IMR-90 (cell line): ENCODE data around the gene VMO1. TPM values are rescaled to one million over a fixed set of nuclear protein-coding genes. Genes with fewer than 3 reads are reported as not detected.
A peak's percentile ranks its signal among the peaks of the same experiment; 100 is the strongest.

ENCODE experiments used
- ATAC-seq: fragments of 200-7000 bp; cut with Tn5 transposase; 2 replicates; pipeline ENCODE4 v1.9.1; 2020; ENCODE audit warnings: low read depth, mild to moderate bottlenecking, moderate library complexity
- BruUV-seq: library from RNA; stranded (reverse); fragments of 400-500 nt; replicated peaks from 2 replicates; lab custom pipeline; 2021; lab: Mats Ljungman, UMichigan
- CTCF ChIA-PET: fragments of 300-600 bp; formaldehyde crosslinking; extraction: SDS; loops from one replicate; lab custom pipeline; 2021; ENCODE audit warnings: antibody characterized with exemption; lab: Yijun Ruan, JAX
- POLR2A ChIA-PET: fragments of 300-600 bp; sonication (Branson Sonifier 250); formaldehyde crosslinking; loops from one replicate; lab custom pipeline; 2022; ENCODE audit warnings: antibody characterized with exemption; ENCODE audit not compliant: unreplicated experiment; lab: Charles Lee
- DNase-seq: peaks from one replicate; pipeline ENCODE4 v3.0.0; 2013
- H2AFZ ChIP-seq: replicated peaks from 2 replicates; pipeline ENCODE3; 2013; ENCODE audit warnings: low read length, mild to moderate bottlenecking; ENCODE audit not compliant: poor library complexity
- H2AK5ac ChIP-seq: 2 replicates; pipeline ENCODE4 v1.6.1; 2013; ENCODE audit warnings: low read depth, low read length, inconsistent platforms
- H2AK9ac ChIP-seq: replicated peaks from 2 replicates; pipeline ENCODE3; 2013; ENCODE audit warnings: mild to moderate bottlenecking, low read depth, low read length, moderate library complexity; ENCODE audit not compliant: poor library complexity
- H2BK120ac ChIP-seq: 2 replicates; pipeline ENCODE4 v1.6.1; 2013; ENCODE audit warnings: low read depth, low read length, inconsistent platforms
- H2BK15ac ChIP-seq: 3 replicates; pipeline ENCODE4 v1.6.1; 2013; ENCODE audit warnings: low read depth, low read length, inconsistent platforms
- H2BK20ac ChIP-seq: 2 replicates; pipeline ENCODE4 v1.6.1; 2013; ENCODE audit warnings: low read depth, mild to moderate bottlenecking, inconsistent platforms, low read length, moderate library complexity
- H2BK5ac ChIP-seq: 2 replicates; pipeline ENCODE4 v1.6.1; 2013; ENCODE audit warnings: mild to moderate bottlenecking, low read depth, low read length, inconsistent platforms; ENCODE audit not compliant: poor library complexity, severe bottlenecking
- H3K14ac ChIP-seq: replicated peaks from 2 replicates; pipeline ENCODE4 v1.6.1; 2013; ENCODE audit warnings: low read depth, low read length, inconsistent platforms
- H3K18ac ChIP-seq: 2 replicates; pipeline ENCODE4 v1.6.1; 2013; ENCODE audit warnings: low read depth, low read length, control low read depth
- H3K23ac ChIP-seq: 2 replicates; pipeline ENCODE4 v1.6.1; 2013; ENCODE audit warnings: low read depth, low read length, inconsistent platforms
- H3K27ac ChIP-seq: 2 replicates; pipeline ENCODE4 v1.5.1; 2013; ENCODE audit warnings: mild to moderate bottlenecking, control low read depth, low read length; ENCODE audit not compliant: insufficient read depth
- H3K27me3 ChIP-seq: 2 replicates; pipeline ENCODE4 v1.6.1; 2013; ENCODE audit warnings: low read length; ENCODE audit not compliant: control insufficient read depth, insufficient read depth
- H3K36me3 ChIP-seq: 2 replicates; pipeline ENCODE4 v1.6.1; 2013; ENCODE audit warnings: low read length, mixed read lengths; ENCODE audit not compliant: control insufficient read depth, insufficient read depth
- H3K4ac ChIP-seq: 2 replicates; pipeline ENCODE4 v1.6.1; 2013; ENCODE audit warnings: low read depth, low read length, inconsistent platforms
- H3K4me1 ChIP-seq: 2 replicates; pipeline ENCODE4 v1.6.1; 2013; ENCODE audit warnings: low read length, mixed read lengths; ENCODE audit not compliant: control insufficient read depth, insufficient read depth
- H3K4me2 ChIP-seq: 2 replicates; pipeline ENCODE4 v1.6.1; 2013; ENCODE audit warnings: low read depth, mild to moderate bottlenecking, control low read depth, low read length, moderate library complexity
- H3K4me3 ChIP-seq: 2 replicates; pipeline ENCODE4 v1.5.1; 2013; ENCODE audit warnings: low read depth, mild to moderate bottlenecking, control low read depth, low read length, moderate library complexity; ENCODE audit not compliant: insufficient read depth
- H3K56ac ChIP-seq: 2 replicates; pipeline ENCODE4 v1.6.1; 2013; ENCODE audit warnings: low read length, inconsistent platforms; ENCODE audit not compliant: insufficient read depth; ENCODE audit errors: extremely low read depth
- H3K79me1 ChIP-seq, 2 experiments: 2 replicates each; pipeline ENCODE4 v1.6.1; 2013; ENCODE audit warnings: low read length in 2 of 2, inconsistent platforms in 1 of 2, low read depth in 1 of 2
- H3K9ac ChIP-seq: 2 replicates; pipeline ENCODE4 v1.6.1; 2013; ENCODE audit warnings: low read depth, low read length, control low read depth
- H3K9me1 ChIP-seq: 2 replicates; pipeline ENCODE4 v1.6.1; 2013; ENCODE audit warnings: low read length, inconsistent platforms; ENCODE audit not compliant: insufficient read depth
- H3K9me3 ChIP-seq: 2 replicates; pipeline ENCODE4 v1.6.1; 2013; ENCODE audit warnings: low read length; ENCODE audit not compliant: control insufficient read depth, insufficient read depth
- H4K20me1 ChIP-seq: 2 replicates; pipeline ENCODE4 v1.6.1; 2013; ENCODE audit warnings: low read length, inconsistent platforms; ENCODE audit not compliant: insufficient read depth
- H4K5ac ChIP-seq: 2 replicates; pipeline ENCODE4 v1.6.1; 2013; ENCODE audit warnings: mild to moderate bottlenecking, low read depth, low read length, control low read depth
- H4K8ac ChIP-seq, 2 experiments: 2 replicates each; pipeline ENCODE4 v1.6.1; 2013; ENCODE audit warnings: low read depth in 2 of 2, low read length in 2 of 2, control low read depth in 1 of 2, inconsistent platforms in 1 of 2
- H4K91ac ChIP-seq: 2 replicates; pipeline ENCODE4 v1.6.1; 2013; ENCODE audit warnings: low read depth, low read length, inconsistent platforms; ENCODE audit not compliant: insufficient read depth
- BHLHE40 ChIP-seq: fragments of 150-350 bp; IDR thresholded peaks from 2 replicates; pipeline ENCODE4 v1.6.1; 2016; ENCODE audit warnings: mild to moderate bottlenecking, low read depth, low read length
- CHD1 ChIP-seq: IDR thresholded peaks from 2 replicates; pipeline ENCODE4 v1.6.1; 2012; ENCODE audit warnings: low read depth, low read length, improper control_type of control experiment
- CTCF ChIP-seq: conservative IDR thresholded peaks from 2 replicates; pipeline ENCODE4 v1.5.1; 2012; ENCODE audit warnings: mild to moderate bottlenecking, low read depth, low read length, improper control_type of control experiment
- ELK1 ChIP-seq: fragments of 150-350 bp; IDR thresholded peaks from 2 replicates; pipeline ENCODE4 v1.6.1; 2016; ENCODE audit warnings: low read depth, mild to moderate bottlenecking, low read length, moderate library complexity, borderline replicate concordance
- FOS ChIP-seq: fragments of 150-350 bp; IDR thresholded peaks from 2 replicates; pipeline ENCODE4 v1.6.1; 2016; ENCODE audit warnings: low read depth, low read length
- MAFK ChIP-seq: IDR thresholded peaks from 2 replicates; pipeline ENCODE4 v1.6.1; 2012; ENCODE audit warnings: low read depth, low read length, improper control_type of control experiment
- MAZ ChIP-seq: IDR thresholded peaks from 2 replicates; pipeline ENCODE4 v1.6.1; 2012; ENCODE audit warnings: low read depth, mild to moderate bottlenecking, low read length, improper control_type of control experiment, moderate library complexity, borderline replicate concordance
- NFE2L2 ChIP-seq: fragments of 150-350 bp; IDR thresholded peaks from 2 replicates; pipeline ENCODE4 v1.6.1; 2016; ENCODE audit warnings: low read depth, mild to moderate bottlenecking, low read length
- POLR2A ChIP-seq: IDR thresholded peaks from 2 replicates; pipeline ENCODE4 v1.6.1; 2012; ENCODE audit warnings: mild to moderate bottlenecking, low read depth, low read length
- RAD21 ChIP-seq: IDR thresholded peaks from 2 replicates; pipeline ENCODE4 v1.6.1; 2012; ENCODE audit warnings: low read length, improper control_type of control experiment
- RCOR1 ChIP-seq: IDR thresholded peaks from 2 replicates; pipeline ENCODE4 v1.6.1; 2012; ENCODE audit warnings: mild to moderate bottlenecking, low read length, improper control_type of control experiment; ENCODE audit not compliant: insufficient replicate concordance
- RFX5 ChIP-seq: IDR thresholded peaks from 2 replicates; pipeline ENCODE4 v1.8.0; 2012; ENCODE audit warnings: low read depth, mild to moderate bottlenecking, low read length, moderate library complexity
- SMC3 ChIP-seq: fragments of 150-350 bp; IDR thresholded peaks from 2 replicates; pipeline ENCODE4 v1.6.1; 2016; ENCODE audit warnings: low read depth, mild to moderate bottlenecking, antibody characterized with exemption, low read length, moderate library complexity
- USF2 ChIP-seq: fragments of 150-350 bp; IDR thresholded peaks from 2 replicates; pipeline ENCODE4 v1.6.1; 2017; ENCODE audit warnings: mild to moderate bottlenecking, antibody characterized with exemption, low read length, low read depth
- whole genome bisulfite sequencing, 2 experiments: methylation state at CpG; one replicate each; pipeline versions ENCODE4 v1.1.5 to v1.1.7; 2013; ENCODE audit warnings: missing lambda C conversion rate in 2 of 2; ENCODE audit not compliant: insufficient read length in 1 of 2; ENCODE audit errors: extremely low coverage in 2 of 2; 5-methylcytosine and 5-hydroxymethylcytosine counted together
- dilution Hi-C: fragments of 300-500 bp; cut with HindIII; formaldehyde crosslinking; loops from one replicate; pipeline ENCODE4 v1.14.3; 2018; ENCODE audit warnings: low sequenced_read_pairs; ENCODE audit not compliant: unreplicated experiment
- in situ Hi-C: fragments of 300-500 bp; cut with MboI; formaldehyde crosslinking; loops from 3 replicates; pipeline ENCODE4 v1.14.3; 2019; ENCODE audit warnings: low sequenced_read_pairs, inconsistent platforms, mixed read lengths
- intact Hi-C: fragments of 100-400 bp; cut with micrococcal nuclease; formaldehyde crosslinking; loops from 2 replicates; pipeline ENCODE4 v1.10.0; 2022
- polyA plus RNA-seq, 3 experiments: library from polyadenylated mRNA; depleted of rRNA; stranded (reverse); fragments of >200 nt; gene quantifications; 2 replicates each; pipeline ENCODE4 v1.2.3, GENCODE V29; 2012; ENCODE audit warnings: low replicate concordance in 1 of 3
- total RNA-seq: library from RNA; depleted of rRNA; stranded (reverse); fragments of >200 nt; gene quantifications from 2 replicates; pipeline ENCODE4 v1.2.3, GENCODE V29; 2012

The VMO1 gene
- total and polyA plus RNA-seq, 2 of the 4 experiments (the other 2 are of a cell fraction), result 0.14 TPM; not detected in 1

- H2AK9ac ChIP-seq, result peak overlapping the region; percentile 24
- H2AK5ac ChIP-seq, result no peak overlapping the region
- no peak overlapping the region for H2BK120ac ChIP-seq
- no peak overlapping the region for H4K5ac ChIP-seq
- TF ChIP-seq ELK1 (no peak), POLR2A (no peak), RCOR1 (no peak), SMC3 (no peak), BHLHE40 (no peak), MAZ (no peak), CTCF (no peak), RFX5 (no peak), RAD21 (no peak), MAFK (no peak), NFE2L2 (no peak), USF2 (no peak), CHD1 (no peak), FOS (no peak)
- no peak overlapping the region for H2BK15ac ChIP-seq
- intact Hi-C loops (no loop called here), dilution Hi-C loops (no loop called here), in situ Hi-C loops (no loop called here)
- no peak overlapping the region for H3K27ac ChIP-seq
- no peak overlapping the region for H3K23ac ChIP-seq
- DNase-seq (no peak), ATAC-seq (no peak)
- H2BK5ac ChIP-seq, result no peak overlapping the region
- peaks cover 17% of the 10 kb centered on the region for H3K36me3 ChIP-seq
- BruUV-seq, result no TSS peak
- H2BK20ac ChIP-seq, result no peak overlapping the region
- H3K79me1 ChIP-seq, result peaks cover 11 to 28% of the 10 kb centered on the region in 2 experiments; a peak in 3 of 4 replicates
- H3K4ac ChIP-seq, result no peak overlapping the region
- H4K91ac ChIP-seq, result no peak overlapping the region
- no peak overlapping the region for H3K56ac ChIP-seq
- no peak overlapping the region for H2AFZ ChIP-seq
- H3K4me1 ChIP-seq, result no peaks in the 10 kb centered on the region
- H4K20me1 ChIP-seq, result peaks cover 3% of the 10 kb centered on the region; the same call in 1 of the 2 replicates
- no peak overlapping the region for H3K9ac ChIP-seq
- no peaks in the 10 kb centered on the region for H3K9me3 ChIP-seq
- no peak overlapping the region for H3K14ac ChIP-seq
- no peaks in the 10 kb centered on the region for H3K27me3 ChIP-seq
- WGBS, 2 experiments, result 51% methylated on average over 5 of the region's 10 CpGs; no CpG with 5 or more reads in 1 of the 2 experiments
- H3K4me2 ChIP-seq, result no peak overlapping the region
- POLR2A ChIA-PET, result no interaction called here
- H3K9me1 ChIP-seq, result peaks cover 7% of the 10 kb centered on the region
- CTCF ChIA-PET, result interaction anchor here (1.0 kb wide), 1 partner anchor 87 kb away, joined by 3 read pairs; no protein-coding TSS in a partner anchor
- no peak overlapping the region for H4K8ac ChIP-seq
- H3K4me3 ChIP-seq, result no peak overlapping the region
- no peak overlapping the region for H3K18ac ChIP-seq
Observed at GRCh38 chr17:4800462-4801196, 14.5 kb upstream of the VMO1 start.
